GM21825 (cell line): Measurements from ENCODE around the gene GPNMB.
"Not testable (repeated sequence)": the region's sequence is repeated elsewhere in the genome, so short reads cannot be mapped to it uniquely, and the experiment has no call there.

Experiments used
- ATAC-seq: cut with Tn5 transposase; IDR thresholded peaks from one replicate; pipeline ENCODE4 v1.9.1; 2021; ENCODE audit warnings: mild to moderate bottlenecking, moderate library complexity; ENCODE audit not compliant: unreplicated experiment

Gene GPNMB

GRCh38 chr7:23246555-23246954, at the start of gene GPNMB:
GPNMB (plus strand) TSS chr7:23246775; CDS start chr7:23246858, 83 bp downstream.
- no peak for ATAC-seq

GRCh38 chr7:23197745-23198144, 48.8 kb upstream of the GPNMB start:
- ATAC-seq = not testable (repeated sequence)

GRCh38 chr7:23200331-23200730, 46.2 kb upstream of the GPNMB start:
- no peak for ATAC-seq

- no peak for ATAC-seq
These were observed 42.3 kb upstream of the GPNMB start for GRCh38 chr7:23204241-23204640.

- no peak for ATAC-seq
These were observed 41.0 kb upstream of the GPNMB start for GRCh38 chr7:23205577-23205908.

GRCh38 chr7:23205909-23206767, 40.4 kb upstream of the GPNMB start:
- ATAC-seq = no peak

- no peak for ATAC-seq
These were observed 39.6 kb upstream of the GPNMB start for GRCh38 chr7:23207021-23207420.

- no peak for ATAC-seq
These were observed 38.7 kb upstream of the GPNMB start for GRCh38 chr7:23207884-23208283.

GRCh38 chr7:23208316-23208715, 38.3 kb upstream of the GPNMB start:
- ATAC-seq = no peak

- no peak for ATAC-seq
These were observed 36.1 kb upstream of the GPNMB start for GRCh38 chr7:23210506-23210905.

- no peak for ATAC-seq
These were observed 35.0 kb upstream of the GPNMB start for GRCh38 chr7:23211589-23211988.

- ATAC-seq = no peak
These were observed 34.2 kb upstream of the GPNMB start for GRCh38 chr7:23212395-23212794.

- no peak for ATAC-seq
These were observed 33.7 kb upstream of the GPNMB start for GRCh38 chr7:23212841-23213240.

GRCh38 chr7:23213755-23214154, 32.8 kb upstream of the GPNMB start:
- no peak for ATAC-seq

- ATAC-seq = no peak
These were observed 32.2 kb upstream of the GPNMB start for GRCh38 chr7:23214423-23214822.

- no peak for ATAC-seq
These were observed 31.6 kb upstream of the GPNMB start for GRCh38 chr7:23214938-23215337.

GRCh38 chr7:23216021-23216420, 30.6 kb upstream of the GPNMB start:
- ATAC-seq = no peak

- ATAC-seq = no peak
These were observed 28.4 kb upstream of the GPNMB start for GRCh38 chr7:23218196-23218595.

GRCh38 chr7:23220690-23221305, 25.8 kb upstream of the GPNMB start:
- no peak for ATAC-seq

GRCh38 chr7:23222439-23223030, 24.0 kb upstream of the GPNMB start:
- ATAC-seq = no peak

GRCh38 chr7:23224364-23224763, 22.2 kb upstream of the GPNMB start:
- ATAC-seq = not testable (repeated sequence)

- ATAC-seq = no peak
These were observed 19.6 kb upstream of the GPNMB start for GRCh38 chr7:23226844-23227450.
